HUDEP-2 (cell line): ENCODE results near the gene VCAN.

ENCODE experiments used
- DNase-seq, 76 experiments: peaks; one replicate each; lab custom pipeline; 2025; ENCODE audit not compliant: unreplicated experiment in 76 of 76; lab: John Stamatoyannopoulos, UW

The VCAN gene

GRCh38 chr5:83527722-83528438 is 56.3 kb downstream of the VCAN start:
- DNase-seq = no peak

- DNase-seq = no peak
Observed at GRCh38 chr5:83528439-83528769, 56.9 kb downstream of the VCAN start.

- DNase-seq = no peak
Observed at GRCh38 chr5:83530193-83530592, 58.6 kb downstream of the VCAN start.

- no peak for DNase-seq
Observed at GRCh38 chr5:83531661-83532060, 60.1 kb downstream of the VCAN start.

GRCh38 chr5:83538786-83539462 is 67.4 kb downstream of the VCAN start:
- no peak for DNase-seq

- no peak for DNase-seq
Observed at GRCh38 chr5:83539463-83539790, 67.9 kb downstream of the VCAN start.

GRCh38 chr5:83540105-83540504 is 68.6 kb downstream of the VCAN start:
- no peak for DNase-seq

- no peak for DNase-seq
Observed at GRCh38 chr5:83540783-83541182, 69.2 kb downstream of the VCAN start.

- DNase-seq = no peak
Observed at GRCh38 chr5:83542839-83543238, 71.3 kb downstream of the VCAN start.

GRCh38 chr5:83543898-83544297 is 72.4 kb downstream of the VCAN start:
- no peak for DNase-seq

GRCh38 chr5:83547161-83547560 is 75.6 kb downstream of the VCAN start:
- DNase-seq = no peak

GRCh38 chr5:83547889-83548288 is 76.3 kb downstream of the VCAN start:
- DNase-seq = no peak

GRCh38 chr5:83548581-83548980 is 77.0 kb downstream of the VCAN start:
- no peak for DNase-seq

GRCh38 chr5:83549076-83549475 is 77.5 kb downstream of the VCAN start:
- no peak for DNase-seq

GRCh38 chr5:83549674-83550073 is 78.1 kb downstream of the VCAN start:
- DNase-seq = no peak

GRCh38 chr5:83551821-83552220 is 80.3 kb downstream of the VCAN start:
- no peak for DNase-seq

- DNase-seq = no peak
Observed at GRCh38 chr5:83552275-83552674, 80.7 kb downstream of the VCAN start.

GRCh38 chr5:83553000-83553486 is 81.5 kb downstream of the VCAN start:
- DNase-seq = no peak

- no peak for DNase-seq
Observed at GRCh38 chr5:83554133-83554532, 82.6 kb downstream of the VCAN start.

GRCh38 chr5:83554686-83555085 is 83.1 kb downstream of the VCAN start:
- DNase-seq = no peak

GRCh38 chr5:83555263-83555662 is 83.7 kb downstream of the VCAN start:
- DNase-seq = no peak

GRCh38 chr5:83556190-83556589 is 84.6 kb downstream of the VCAN start:
- no peak for DNase-seq
